GM12878 (cell line): ENCODE data around the gene MAN1B1. TPM values are rescaled to one million over a fixed set of nuclear protein-coding genes. Genes with fewer than 3 reads are reported as not detected.

ENCODE experiments used
- ATAC-seq: fragments of 200-7000 bp; cut with Tn5 transposase; 3 replicates; pipeline ENCODE4 v1.9.1; 2020; ENCODE audit warnings: mild to moderate bottlenecking, moderate library complexity
- BruUV-seq: library from RNA; stranded (reverse); fragments of 400-500 nt; replicated peaks from 2 replicates; lab custom pipeline; 2021; lab: Mats Ljungman, UMichigan
- CTCF ChIA-PET: fragments of 300-600 bp; sonication (Branson Sonifier 250); formaldehyde crosslinking; extraction: SDS; loops from one replicate; lab custom pipeline; 2021; ENCODE audit warnings: inconsistent platforms; lab: Yijun Ruan, JAX
- POLR2A ChIA-PET: fragments of 350-600 bp; formaldehyde crosslinking; extraction: SDS; loops from one replicate; lab custom pipeline; 2021; ENCODE audit warnings: inconsistent platforms; lab: Charles Lee
- RAD21 ChIA-PET: fragments of 300-600 bp; sonication (Branson Sonifier 250); formaldehyde crosslinking; loops from one replicate; lab custom pipeline; 2023; ENCODE audit warnings: antibody characterized with exemption; ENCODE audit not compliant: unreplicated experiment; lab: Charles Lee
- SMC1A ChIA-PET: fragments of 300-600 bp; sonication (Branson Sonifier 250); formaldehyde crosslinking; loops from one replicate; lab custom pipeline; 2023; ENCODE audit not compliant: unreplicated experiment, uncharacterized antibody; lab: Charles Lee
- DNase-seq: peaks from one replicate; pipeline ENCODE4 v3.0.0-alpha.2; 2011; ENCODE audit warnings: low read depth, low spot score
- FAIRE-seq: peaks from 3 replicates; lab custom pipeline; 2011; peaks lifted over from hg19 to GRCh38; lab: Jason Lieb, UNC
- H2AFZ ChIP-seq: 2 replicates; pipeline ENCODE4 v1.6.0; 2011; ENCODE audit warnings: low read depth, low read length, control low read depth; ENCODE audit not compliant: control insufficient read depth
- H3K27ac ChIP-seq: 2 replicates; pipeline ENCODE4 v1.5.1; 2011; ENCODE audit warnings: control low read depth; ENCODE audit not compliant: control insufficient read depth, insufficient read depth
- H3K27me3 ChIP-seq, 2 experiments: replicated peaks in 1 of 2; 2 replicates each; pipeline versions ENCODE4 v1.6.0 to v1.6.1; 2011; ENCODE audit warnings: low read length in 1 of 2; ENCODE audit not compliant: control insufficient read depth in 2 of 2, insufficient read depth in 2 of 2
- H3K36me3 ChIP-seq, 2 experiments: 2 replicates each; pipeline ENCODE4 v1.5.1; 2011; ENCODE audit warnings: low read length in 1 of 2; ENCODE audit not compliant: control insufficient read depth in 2 of 2, insufficient read depth in 2 of 2
- H3K4me1 ChIP-seq: 2 replicates; pipeline ENCODE4 v1.6.1; 2011; ENCODE audit warnings: mild to moderate bottlenecking, low read length, moderate library complexity, mixed read lengths; ENCODE audit not compliant: control insufficient read depth, insufficient read depth
- H3K4me2 ChIP-seq: 2 replicates; pipeline ENCODE4 v1.6.0; 2011; ENCODE audit warnings: control low read depth; ENCODE audit not compliant: control insufficient read depth, insufficient read depth
- H3K4me3 ChIP-seq: fragments of 200-600 bp; sonication (generic); 2 replicates; pipeline ENCODE4 v1.5.1; 2016
- H3K79me2 ChIP-seq: 2 replicates; pipeline ENCODE4 v1.6.0; 2011; ENCODE audit warnings: low read length; ENCODE audit not compliant: control insufficient read depth, insufficient read depth
- H3K9ac ChIP-seq: 2 replicates; pipeline ENCODE4 v1.8.0; 2011; ENCODE audit warnings: low read length, control low read depth, mixed read lengths; ENCODE audit not compliant: control insufficient read depth, insufficient read depth
- H3K9me3 ChIP-seq: replicated peaks from 3 replicates; pipeline ENCODE4 v1.5.1; 2011; ENCODE audit warnings: mild to moderate bottlenecking, low read length; ENCODE audit not compliant: control insufficient read depth, insufficient read depth
- H4K20me1 ChIP-seq: 2 replicates; pipeline ENCODE4 v1.6.0; 2011; ENCODE audit not compliant: control insufficient read depth, insufficient read depth
- BACH1 ChIP-seq: fragments of 450-650 bp; IDR thresholded peaks from 2 replicates; pipeline ENCODE4 v1.6.1; 2017; ENCODE audit warnings: mild to moderate bottlenecking, borderline replicate concordance
- BCL11A ChIP-seq: IDR thresholded peaks from 2 replicates; pipeline ENCODE4 v1.6.1; 2011; ENCODE audit warnings: low read depth, low read length
- BHLHE40 ChIP-seq, 2 experiments: fragments of 450-650 bp in 1 of 2; IDR thresholded peaks; 2 replicates each; pipeline ENCODE4 v1.6.1; 2011 to 2017; ENCODE audit warnings: low read depth in 2 of 2, borderline replicate concordance in 1 of 2, improper control_type of control experiment in 1 of 2, low read length in 1 of 2, mild to moderate bottlenecking in 1 of 2
- CTCF ChIP-seq, 3 experiments: IDR thresholded peaks in 2 of 3; conservative IDR thresholded peaks in 1 of 3; 2 replicates each; pipeline ENCODE4 v1.5.1; 2011; ENCODE audit warnings: low read depth in 3 of 3, low read length in 3 of 3, mild to moderate bottlenecking in 3 of 3, control low read depth in 2 of 3, moderate library complexity in 2 of 3, inconsistent platforms in 1 of 3, mixed read lengths in 1 of 3; ENCODE audit not compliant: control insufficient read depth in 2 of 3, insufficient read depth in 1 of 3; ENCODE audit errors: extremely low read depth in 1 of 3
- HCFC1 ChIP-seq: fragments of 150-350 bp; IDR thresholded peaks from 2 replicates; pipeline ENCODE4 v1.6.1; 2014; ENCODE audit warnings: low read length
- IRF4 ChIP-seq: IDR thresholded peaks from 2 replicates; pipeline ENCODE4 v1.6.1; 2011; ENCODE audit warnings: low read depth, low read length
- MEF2B ChIP-seq: fragments of 450-650 bp; IDR thresholded peaks from 2 replicates; pipeline ENCODE4 v1.6.1; 2018; ENCODE audit warnings: mild to moderate bottlenecking, moderate library complexity; ENCODE audit not compliant: partially characterized antibody, poor library complexity, severe bottlenecking
- NR2C2 ChIP-seq: IDR thresholded peaks from 2 replicates; pipeline ENCODE4 v1.6.1; 2011; ENCODE audit warnings: borderline replicate concordance, low read depth; ENCODE audit not compliant: control insufficient read depth, insufficient read length
- NRF1 ChIP-seq: conservative IDR thresholded peaks from 2 replicates; pipeline ENCODE4 v1.6.1; 2011; ENCODE audit warnings: mild to moderate bottlenecking, low read depth, low read length, improper control_type of control experiment
- SIX5 ChIP-seq: IDR thresholded peaks from 2 replicates; pipeline ENCODE4 v1.6.1; 2011; ENCODE audit warnings: mild to moderate bottlenecking, low read depth, low read length, moderate library complexity; ENCODE audit not compliant: severe bottlenecking
- TCF7 ChIP-seq: IDR thresholded peaks from 2 replicates; pipeline ENCODE4 v1.6.1; 2014; ENCODE audit warnings: antibody characterized with exemption, borderline replicate concordance
- USF1 ChIP-seq: IDR thresholded peaks from 2 replicates; pipeline ENCODE4 v1.6.1; 2011; ENCODE audit warnings: borderline replicate concordance, low read depth, mild to moderate bottlenecking, moderate library complexity, mixed read lengths, low read length; ENCODE audit not compliant: insufficient read depth; ENCODE audit errors: extremely low read length
- WRNIP1 ChIP-seq: IDR thresholded peaks from 2 replicates; pipeline ENCODE4 v1.6.1; 2011; ENCODE audit warnings: low read depth, low read length, improper control_type of control experiment, borderline replicate concordance
- WGBS: methylation state at CpG from one replicate; pipeline ENCODE4 v1.1.6; 2016; ENCODE audit warnings: low lambda C conversion rate; ENCODE audit not compliant: insufficient replicate concordance, insufficient coverage; ENCODE audit errors: missing lambda C conversion rate; 5-methylcytosine and 5-hydroxymethylcytosine counted together
- in situ Hi-C: fragments of 300-500 bp; cut with MboI; formaldehyde crosslinking; loops from 9 replicates; pipeline ENCODE4 v1.14.3; 2018; ENCODE audit warnings: mixed read lengths
- intact Hi-C: fragments of 100-400 bp; cut with micrococcal nuclease; formaldehyde crosslinking; loops from one replicate; pipeline ENCODE4 v1.14.2; 2022; ENCODE audit not compliant: unreplicated experiment
- polyA plus RNA-seq, 11 experiments: library from polyadenylated mRNA; depleted of rRNA in 4 of 11; unstranded in 6 of 11; stranded (reverse) in 5 of 11; fragments of >200 nt; fragmentation: Nextera tagmentation in 4 of 11; fragmentation: Illumina TruSeq in 1 of 11; extraction: Ambion mirVana in 4 of 11; extraction: Trizol in 1 of 11; gene quantifications; 1 replicate in 1 of 11; 2 replicates in 10 of 11; pipeline versions ENCODE4 v1.2.1 to v1.2.3, GENCODE V29; 2011 to 2016; ENCODE audit warnings: inconsistent platforms in 2 of 11, missing spikeins in 2 of 11, low read depth in 1 of 11
- total RNA-seq, 4 experiments: library from RNA; depleted of rRNA in 3 of 4; stranded (reverse); fragments of >200 nt in 3 of 4; fragmentation: Illumina TruSeq in 1 of 4; extraction: Trizol in 1 of 4; gene quantifications; 2 replicates each; pipeline versions ENCODE4 v1.2.1 to v1.2.3, GENCODE V29; 2013 to 2021
- TF ChIP-seq, protein P1 (sequence below): fragments of 450-650 bp; IDR thresholded peaks from 2 replicates; pipeline ENCODE4 v1.6.1; 2016; ENCODE audit warnings: mild to moderate bottlenecking, moderate library complexity, borderline replicate concordance

Gene MAN1B1
- total and polyA plus RNA-seq, 10 of the 15 experiments (the other 5 are each of a cell fraction or from before 2014, with no cell fraction given) = 0.71 to 34.1 (median 22.7) TPM

GRCh38 chr9:137096785-137097546, 10.2 kb downstream of the MAN1B1 start:
- SMC1A ChIA-PET = interaction anchor here (0.6 to 1.9 kb wide), 5 partner anchors 14 to 318 kb away, joined by 3 to 13 read pairs (median 3); no protein-coding TSS in a partner anchor
- no peak overlapping the region for H2AFZ ChIP-seq
- no peak overlapping the region for H3K4me2 ChIP-seq
- H3K36me3 ChIP-seq = peaks cover 16 to 31% of the 10 kb centered on the region in 2 experiments; a peak in 3 of 4 replicates
- in situ Hi-C loops = no loop called here
- H3K27ac ChIP-seq = no peak overlapping the region
- POLR2A ChIA-PET = interaction anchor here (0.5 to 2.8 kb wide), 6 partner anchors 10 to 408 kb away, joined by 3 to 38 read pairs (median 7); partner anchors contain the start of genes MAN1B1 and SAPCD2
- no peak overlapping the region for H3K9ac ChIP-seq
- no TSS peak for BruUV-seq
- ATAC-seq (no peak), FAIRE-seq (no peak), DNase-seq (no peak)
- CTCF ChIA-PET = interaction anchor here (0.9 to 1.7 kb wide), 6 partner anchors 21 to 143 kb away, joined by 3 to 41 read pairs (median 8); partner anchors contain the start of genes RNF224 and SAPCD2
- H4K20me1 ChIP-seq = no peaks in the 10 kb centered on the region
- no peaks in the 10 kb centered on the region for H3K27me3 ChIP-seq
- RAD21 ChIA-PET = interaction anchor here (1.0 to 2.0 kb wide), 5 partner anchors 10 to 140 kb away, joined by 3 to 32 read pairs (median 7); partner anchors contain the start of genes ANAPC2, MAN1B1, SAPCD2 and SSNA1
- no peaks in the 10 kb centered on the region for H3K79me2 ChIP-seq
- H3K9me3 ChIP-seq = peaks cover 2% of the 10 kb centered on the region; the same call in 1 of the 3 replicates
- peaks cover 11% of the 10 kb centered on the region for H3K4me1 ChIP-seq
- 94% methylated on average over 31 of the region's 31 CpGs for WGBS
- no peak overlapping the region for H3K4me3 ChIP-seq
- intact Hi-C loops = no loop called here
- TF ChIP-seq TCF7 (no peak), BACH1 (no peak), BCL11A (no peak), MEF2B (no peak), USF1 (no peak), WRNIP1 (no peak), BHLHE40 (IDR thresholded peaks at IDR 0.05; ENCODE audit: borderline replicate concordance in 1 of 2, low read depth in 2 of 2, low read length in 1 of 2) (no peak), HCFC1 (no peak), SIX5 (no peak), IRF4 (no peak), CTCF (IDR thresholded peaks at IDR 0.05 in 2 of 3, conservative IDR thresholded peaks at IDR 0.05 in 1 of 3; ENCODE audit: control insufficient read depth in 2 of 3, extremely low read depth in 1 of 3, insufficient read depth in 1 of 3, low read depth in 3 of 3, low read length in 3 of 3) (no peak), NRF1 (no peak), NR2C2 (no peak)
- TF ChIP-seq, protein P1, sequence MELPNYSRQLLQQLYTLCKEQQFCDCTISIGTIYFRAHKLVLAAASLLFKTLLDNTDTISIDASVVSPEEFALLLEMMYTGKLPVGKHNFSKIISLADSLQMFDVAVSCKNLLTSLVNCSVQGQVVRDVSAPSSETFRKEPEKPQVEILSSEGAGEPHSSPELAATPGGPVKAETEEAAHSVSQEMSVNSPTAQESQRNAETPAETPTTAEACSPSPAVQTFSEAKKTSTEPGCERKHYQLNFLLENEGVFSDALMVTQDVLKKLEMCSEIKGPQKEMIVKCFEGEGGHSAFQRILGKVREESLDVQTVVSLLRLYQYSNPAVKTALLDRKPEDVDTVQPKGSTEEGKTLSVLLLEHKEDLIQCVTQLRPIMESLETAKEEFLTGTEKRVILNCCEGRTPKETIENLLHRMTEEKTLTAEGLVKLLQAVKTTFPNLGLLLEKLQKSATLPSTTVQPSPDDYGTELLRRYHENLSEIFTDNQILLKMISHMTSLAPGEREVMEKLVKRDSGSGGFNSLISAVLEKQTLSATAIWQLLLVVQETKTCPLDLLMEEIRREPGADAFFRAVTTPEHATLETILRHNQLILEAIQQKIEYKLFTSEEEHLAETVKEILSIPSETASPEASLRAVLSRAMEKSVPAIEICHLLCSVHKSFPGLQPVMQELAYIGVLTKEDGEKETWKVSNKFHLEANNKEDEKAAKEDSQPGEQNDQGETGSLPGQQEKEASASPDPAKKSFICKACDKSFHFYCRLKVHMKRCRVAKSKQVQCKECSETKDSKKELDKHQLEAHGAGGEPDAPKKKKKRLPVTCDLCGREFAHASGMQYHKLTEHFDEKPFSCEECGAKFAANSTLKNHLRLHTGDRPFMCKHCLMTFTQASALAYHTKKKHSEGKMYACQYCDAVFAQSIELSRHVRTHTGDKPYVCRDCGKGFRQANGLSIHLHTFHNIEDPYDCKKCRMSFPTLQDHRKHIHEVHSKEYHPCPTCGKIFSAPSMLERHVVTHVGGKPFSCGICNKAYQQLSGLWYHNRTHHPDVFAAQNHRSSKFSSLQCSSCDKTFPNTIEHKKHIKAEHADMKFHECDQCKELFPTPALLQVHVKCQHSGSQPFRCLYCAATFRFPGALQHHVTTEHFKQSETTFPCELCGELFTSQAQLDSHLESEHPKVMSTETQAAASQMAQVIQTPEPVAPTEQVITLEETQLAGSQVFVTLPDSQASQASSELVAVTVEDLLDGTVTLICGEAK = no peak
